ENCODE data around the gene BOD1L1.

BOD1L1 gene

DNA sequence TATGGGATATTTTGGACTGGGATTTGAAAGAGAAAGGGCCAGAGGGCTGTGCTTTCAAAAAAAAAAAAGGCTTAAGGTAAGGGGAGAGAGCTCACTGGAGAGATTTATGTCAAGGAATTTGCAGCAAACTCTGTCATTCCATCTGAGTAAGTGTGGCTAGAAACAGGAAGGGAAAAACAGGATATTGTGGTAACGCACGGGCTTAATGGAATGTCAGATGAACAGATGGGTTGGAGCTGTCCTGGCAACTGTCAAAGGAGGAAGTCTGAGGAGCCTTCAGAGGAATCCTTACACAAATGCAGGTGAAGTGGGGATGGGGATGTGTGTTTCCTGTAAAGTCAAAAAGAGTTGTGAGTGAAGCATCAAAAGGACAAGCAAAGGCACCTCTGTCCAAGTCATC, 68.1 kb downstream of the BOD1L1 start:
- H3K27ac ChIP-seq: no peak overlapping the region
- no peak for DNase-seq (ENCODE audit: low read depth, low spot score)
- H3K36me3 ChIP-seq (ENCODE audit: insufficient read depth, low read length): no peaks in the 10 kb centered on the region
- H3K9me3 ChIP-seq (ENCODE audit: low read depth, low read length): no peaks in the 10 kb centered on the region
- TF ChIP-seq POLR2AphosphoS5 (IDR thresholded peaks at IDR 0.05; ENCODE audit: borderline replicate concordance, low read depth, low read length) (no peak), FOXP2 (optimal IDR thresholded peaks at IDR 0.05; ENCODE audit: control extremely low read depth, extremely low read length, insufficient read depth) (no peak), EZH2 (IDR thresholded peaks at IDR 0.05) (no peak)
- no peak overlapping the region for H3K4me3 ChIP-seq
- H3K9ac ChIP-seq (ENCODE audit: insufficient read length): no peak overlapping the region

GRCh38 chr4:13558881-13559280, 68.6 kb downstream of the BOD1L1 start:
- no peak for DNase-seq (ENCODE audit: low read depth, low spot score)
- H3K9ac ChIP-seq (ENCODE audit: insufficient read length): no peak overlapping the region
- no peak overlapping the region for H3K27ac ChIP-seq
- no peaks in the 10 kb centered on the region for H3K9me3 ChIP-seq (ENCODE audit: low read depth, low read length)
- no peak overlapping the region for H3K4me3 ChIP-seq
- TF ChIP-seq EZH2 (IDR thresholded peaks at IDR 0.05) (no peak), POLR2AphosphoS5 (IDR thresholded peaks at IDR 0.05; ENCODE audit: borderline replicate concordance, low read depth, low read length) (no peak), FOXP2 (optimal IDR thresholded peaks at IDR 0.05; ENCODE audit: control extremely low read depth, extremely low read length, insufficient read depth) (no peak)
- no peaks in the 10 kb centered on the region for H3K36me3 ChIP-seq (ENCODE audit: insufficient read depth, low read length)

- Histone ChIP-seq H3K9ac (ENCODE audit: insufficient read length) (no peak overlapping the region), H3K4me3 (no peak overlapping the region), H3K27ac (no peak overlapping the region), H3K9me3 (ENCODE audit: low read depth, low read length) (no peaks in the 10 kb centered on the region), H3K36me3 (ENCODE audit: insufficient read depth, low read length) (no peaks in the 10 kb centered on the region)
- no peak for DNase-seq (ENCODE audit: low read depth, low spot score)
- TF ChIP-seq EZH2 (IDR thresholded peaks at IDR 0.05) (no peak), FOXP2 (optimal IDR thresholded peaks at IDR 0.05; ENCODE audit: control extremely low read depth, extremely low read length, insufficient read depth) (no peak), POLR2AphosphoS5 (IDR thresholded peaks at IDR 0.05; ENCODE audit: borderline replicate concordance, low read depth, low read length) (no peak)
Observed at GRCh38 chr4:13555325-13555724, 72.2 kb downstream of the BOD1L1 start.

GRCh38 chr4:13553081-13553480, 74.4 kb downstream of the BOD1L1 start:
- no peak overlapping the region for H3K9ac ChIP-seq (ENCODE audit: insufficient read length)
- H3K9me3 ChIP-seq (ENCODE audit: low read depth, low read length): no peaks in the 10 kb centered on the region
- no peaks in the 10 kb centered on the region for H3K36me3 ChIP-seq (ENCODE audit: insufficient read depth, low read length)
- no peak overlapping the region for H3K27ac ChIP-seq
- TF ChIP-seq EZH2 (IDR thresholded peaks at IDR 0.05) (no peak), POLR2AphosphoS5 (IDR thresholded peaks at IDR 0.05; ENCODE audit: borderline replicate concordance, low read depth, low read length) (no peak), FOXP2 (optimal IDR thresholded peaks at IDR 0.05; ENCODE audit: control extremely low read depth, extremely low read length, insufficient read depth) (no peak)
- no peak for DNase-seq (ENCODE audit: low read depth, low spot score)
- no peak overlapping the region for H3K4me3 ChIP-seq

GRCh38 chr4:13548984-13549546, 78.5 kb downstream of the BOD1L1 start:
- Histone ChIP-seq H3K9ac (ENCODE audit: insufficient read length) (no peak overlapping the region), H3K27ac (no peak overlapping the region), H3K36me3 (ENCODE audit: insufficient read depth, low read length) (no peaks in the 10 kb centered on the region), H3K9me3 (ENCODE audit: low read depth, low read length) (no peaks in the 10 kb centered on the region), H3K4me3 (peak overlapping the region; percentile 60; the same call in 1 of the 2 replicates)
- DNase-seq (ENCODE audit: low read depth, low spot score): peak; percentile 52
- TF ChIP-seq EZH2 (IDR thresholded peaks at IDR 0.05) (no peak), FOXP2 (optimal IDR thresholded peaks at IDR 0.05; ENCODE audit: control extremely low read depth, extremely low read length, insufficient read depth) (no peak), POLR2AphosphoS5 (IDR thresholded peaks at IDR 0.05; ENCODE audit: borderline replicate concordance, low read depth, low read length) (no peak)

GRCh38 chr4:13548059-13548983, 79.2 kb downstream of the BOD1L1 start:
- H3K36me3 ChIP-seq (ENCODE audit: insufficient read depth, low read length): no peaks in the 10 kb centered on the region
- H3K9me3 ChIP-seq (ENCODE audit: low read depth, low read length): no peaks in the 10 kb centered on the region
- no peak overlapping the region for H3K27ac ChIP-seq
- no peak overlapping the region for H3K9ac ChIP-seq (ENCODE audit: insufficient read length)
- TF ChIP-seq EZH2 (IDR thresholded peaks at IDR 0.05) (no peak), FOXP2 (optimal IDR thresholded peaks at IDR 0.05; ENCODE audit: control extremely low read depth, extremely low read length, insufficient read depth) (no peak), POLR2AphosphoS5 (IDR thresholded peaks at IDR 0.05; ENCODE audit: borderline replicate concordance, low read depth, low read length) (no peak)
- no peak for DNase-seq (ENCODE audit: low read depth, low spot score)
- no peak overlapping the region for H3K4me3 ChIP-seq

DNA sequence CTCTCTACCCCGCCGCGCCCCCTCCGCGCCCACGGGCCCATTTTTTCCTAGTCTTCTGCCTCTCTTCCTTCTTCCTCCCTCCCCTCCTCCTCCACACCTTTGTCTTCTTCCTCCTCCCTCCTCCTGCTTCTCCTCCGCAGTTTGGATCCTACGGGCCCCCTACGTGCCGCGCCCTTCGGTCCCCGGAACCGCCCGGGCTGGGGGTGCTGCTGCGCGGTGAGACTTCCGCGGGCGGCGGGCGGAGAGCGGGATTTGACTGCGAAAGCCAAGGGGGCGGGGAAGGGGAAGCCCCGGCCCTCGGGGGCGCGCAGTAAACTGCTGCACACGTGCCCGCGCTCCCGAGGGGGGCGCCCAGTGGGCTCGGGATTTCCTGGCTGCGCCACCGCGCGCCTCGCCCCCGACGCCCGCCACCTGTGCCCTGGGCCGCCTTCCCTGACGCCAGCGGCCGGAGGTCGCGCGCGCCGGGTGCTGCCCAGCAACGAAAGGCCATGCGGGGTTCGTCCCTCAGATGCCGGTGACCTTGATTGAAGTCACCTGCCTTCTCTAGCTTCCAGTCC, 80.0 kb downstream of the BOD1L1 start:
- H3K36me3 ChIP-seq (ENCODE audit: insufficient read depth, low read length): no peaks in the 10 kb centered on the region
- no peak for DNase-seq (ENCODE audit: low read depth, low spot score)
- TF ChIP-seq FOXP2 (optimal IDR thresholded peaks at IDR 0.05; ENCODE audit: control extremely low read depth, extremely low read length, insufficient read depth): no peak
- no peak for TF ChIP-seq EZH2 (IDR thresholded peaks at IDR 0.05)
- no peak for TF ChIP-seq POLR2AphosphoS5 (IDR thresholded peaks at IDR 0.05; ENCODE audit: borderline replicate concordance, low read depth, low read length)
- H3K27ac ChIP-seq: no peak overlapping the region
- H3K9me3 ChIP-seq (ENCODE audit: low read depth, low read length): no peaks in the 10 kb centered on the region
- no peak overlapping the region for H3K9ac ChIP-seq (ENCODE audit: insufficient read length)
- H3K4me3 ChIP-seq: no peak overlapping the region

- no peaks in the 10 kb centered on the region for H3K9me3 ChIP-seq (ENCODE audit: low read depth, low read length)
- TF ChIP-seq POLR2AphosphoS5 (IDR thresholded peaks at IDR 0.05; ENCODE audit: borderline replicate concordance, low read depth, low read length): no peak
- no peak for TF ChIP-seq FOXP2 (optimal IDR thresholded peaks at IDR 0.05; ENCODE audit: control extremely low read depth, extremely low read length, insufficient read depth)
- no peak for TF ChIP-seq EZH2 (IDR thresholded peaks at IDR 0.05)
- no peaks in the 10 kb centered on the region for H3K36me3 ChIP-seq (ENCODE audit: insufficient read depth, low read length)
- no peak overlapping the region for H3K4me3 ChIP-seq
- H3K9ac ChIP-seq (ENCODE audit: insufficient read length): no peak overlapping the region
- DNase-seq (ENCODE audit: low read depth, low spot score): no peak
- no peak overlapping the region for H3K27ac ChIP-seq
Observed at GRCh38 chr4:13546941-13547484, 80.5 kb downstream of the BOD1L1 start.
